Measurements from ENCODE around the gene RNASE4.

The RNASE4 gene

GRCh38 chr14:20652996-20653975 lies 31.1 kb upstream of the RNASE4 start:
- H3K4me3 Mint-ChIP-seq = peak overlapping the region; percentile 27 to 62 (median 49)
- no peak overlapping the region for H3K27ac Mint-ChIP-seq
- H3K9me3 Mint-ChIP-seq = peaks cover 2% of the 10 kb centered on the region
- no peak for TF ChIP-seq CTCF (IDR thresholded peaks at IDR 0.05; ENCODE audit: unreplicated experiment in 3 of 3)
- H3K36me3 Mint-ChIP-seq (ENCODE audit: low read depth) = no peaks in the 10 kb centered on the region
- H3K27me3 Mint-ChIP-seq (ENCODE audit: low read depth) = peaks cover 78% of the 10 kb centered on the region
- H3K4me1 Mint-ChIP-seq = no peaks in the 10 kb centered on the region

- peaks cover 2% of the 10 kb centered on the region for H3K9me3 Mint-ChIP-seq
- H3K4me1 Mint-ChIP-seq = no peaks in the 10 kb centered on the region
- no peaks in the 10 kb centered on the region for H3K36me3 Mint-ChIP-seq (ENCODE audit: low read depth)
- H3K4me3 Mint-ChIP-seq = no peak overlapping the region
- TF ChIP-seq CTCF (IDR thresholded peaks at IDR 0.05; ENCODE audit: unreplicated experiment in 3 of 3) = no peak
- no peak overlapping the region for H3K27ac Mint-ChIP-seq
- H3K27me3 Mint-ChIP-seq (ENCODE audit: low read depth) = peaks cover 97% of the 10 kb centered on the region
Measured at GRCh38 chr14:20655851-20656250, 28.5 kb upstream of the RNASE4 start.

- H3K27ac Mint-ChIP-seq = no peak overlapping the region
- TF ChIP-seq CTCF (IDR thresholded peaks at IDR 0.05; ENCODE audit: unreplicated experiment in 3 of 3) = no peak
- no peaks in the 10 kb centered on the region for H3K4me1 Mint-ChIP-seq
- H3K36me3 Mint-ChIP-seq (ENCODE audit: low read depth) = no peaks in the 10 kb centered on the region
- no peak overlapping the region for H3K4me3 Mint-ChIP-seq
- peaks cover 2% of the 10 kb centered on the region for H3K9me3 Mint-ChIP-seq
- peaks cover 98% of the 10 kb centered on the region for H3K27me3 Mint-ChIP-seq (ENCODE audit: low read depth)
Measured at GRCh38 chr14:20656274-20656673, 28.1 kb upstream of the RNASE4 start.

- Mint-ChIP-seq H3K27me3 (ENCODE audit: low read depth) (peaks cover 99% of the 10 kb centered on the region), H3K4me3 (no peak overlapping the region), H3K4me1 (peaks cover 3% of the 10 kb centered on the region), H3K36me3 (ENCODE audit: low read depth) (no peaks in the 10 kb centered on the region), H3K27ac (no peak overlapping the region), H3K9me3 (peaks cover 2% of the 10 kb centered on the region)
- no peak for TF ChIP-seq CTCF (IDR thresholded peaks at IDR 0.05; ENCODE audit: unreplicated experiment in 3 of 3)
Measured at GRCh38 chr14:20657216-20658211, 26.8 kb upstream of the RNASE4 start.

GRCh38 chr14:20658246-20658645 lies 26.1 kb upstream of the RNASE4 start:
- Mint-ChIP-seq H3K27me3 (ENCODE audit: low read depth) (peaks cover 99% of the 10 kb centered on the region), H3K4me1 (peaks cover 5% of the 10 kb centered on the region), H3K9me3 (peaks cover 2% of the 10 kb centered on the region), H3K36me3 (ENCODE audit: low read depth) (no peaks in the 10 kb centered on the region), H3K27ac (no peak overlapping the region), H3K4me3 (no peak overlapping the region)
- TF ChIP-seq CTCF (IDR thresholded peaks at IDR 0.05; ENCODE audit: unreplicated experiment in 3 of 3) = no peak

All from nephron (organoid).